Erythroblast (primary cell): ENCODE measurements around the gene PKN1.

Experiments
- GATA1 ChIP-seq: IDR thresholded peaks from 2 replicates; pipeline ENCODE4 v1.6.1; 2011; ENCODE audit warnings: low read depth, mild to moderate bottlenecking, control low read depth, low read length, moderate library complexity
- POLR2A ChIP-seq: IDR thresholded peaks from 2 replicates; pipeline ENCODE4 v1.6.1; 2011; ENCODE audit warnings: mild to moderate bottlenecking, low read length

DNA sequence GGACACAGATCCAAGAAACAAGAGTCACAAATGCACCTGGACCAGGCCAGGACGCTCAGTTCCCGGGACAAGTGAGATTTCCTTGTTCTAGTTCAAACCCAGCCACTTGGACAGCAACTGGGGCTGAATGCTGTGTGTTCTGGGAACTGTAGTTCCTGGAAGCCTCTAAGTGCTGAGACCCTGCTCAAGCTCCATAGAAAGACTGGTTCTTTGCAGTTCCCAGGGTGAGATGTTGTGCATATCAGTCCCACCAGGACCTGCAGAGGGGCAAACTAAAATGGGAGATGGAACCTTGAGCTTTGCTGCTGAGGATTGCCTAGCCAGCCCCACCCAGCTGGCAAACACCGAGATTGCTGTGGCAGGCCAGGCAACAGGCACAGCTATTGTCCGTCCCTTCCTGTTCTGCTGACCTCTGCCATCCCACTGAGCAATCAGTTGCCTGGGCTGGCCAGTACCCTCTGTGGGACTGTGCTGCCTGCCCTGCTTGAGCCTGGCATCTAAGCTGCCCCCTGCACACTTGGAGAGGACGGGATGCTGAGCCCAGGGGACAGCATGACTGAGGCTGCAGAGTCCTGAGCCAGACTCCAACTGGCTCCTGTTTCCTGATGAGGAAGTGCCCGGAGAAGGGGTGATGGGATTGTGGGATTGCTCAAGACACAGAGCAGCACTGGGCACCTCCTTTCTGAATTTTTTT lies 64.3 kb downstream of the PKN1 start:
- TF ChIP-seq POLR2A (no peak), GATA1 (no peak)
